Measurements from ENCODE around the gene CCDC63.
"Not testable (repeated sequence)": the region's sequence is repeated elsewhere in the genome, so short reads cannot be mapped to it uniquely, and the experiment has no call there.

The CCDC63 gene

GRCh38 chr12:110844551-110845338 is 2.0 kb upstream of the CCDC63 start:
- no peak for DNase-seq

- DNase-seq = no peak
Observed at GRCh38 chr12:110845339-110845682, 1.5 kb upstream of the CCDC63 start.

- DNase-seq = no peak
Observed at GRCh38 chr12:110848314-110848923, 1.6 kb downstream of the CCDC63 start.

- no peak for DNase-seq
Observed at GRCh38 chr12:110849221-110849620, 2.4 kb downstream of the CCDC63 start.

DNA sequence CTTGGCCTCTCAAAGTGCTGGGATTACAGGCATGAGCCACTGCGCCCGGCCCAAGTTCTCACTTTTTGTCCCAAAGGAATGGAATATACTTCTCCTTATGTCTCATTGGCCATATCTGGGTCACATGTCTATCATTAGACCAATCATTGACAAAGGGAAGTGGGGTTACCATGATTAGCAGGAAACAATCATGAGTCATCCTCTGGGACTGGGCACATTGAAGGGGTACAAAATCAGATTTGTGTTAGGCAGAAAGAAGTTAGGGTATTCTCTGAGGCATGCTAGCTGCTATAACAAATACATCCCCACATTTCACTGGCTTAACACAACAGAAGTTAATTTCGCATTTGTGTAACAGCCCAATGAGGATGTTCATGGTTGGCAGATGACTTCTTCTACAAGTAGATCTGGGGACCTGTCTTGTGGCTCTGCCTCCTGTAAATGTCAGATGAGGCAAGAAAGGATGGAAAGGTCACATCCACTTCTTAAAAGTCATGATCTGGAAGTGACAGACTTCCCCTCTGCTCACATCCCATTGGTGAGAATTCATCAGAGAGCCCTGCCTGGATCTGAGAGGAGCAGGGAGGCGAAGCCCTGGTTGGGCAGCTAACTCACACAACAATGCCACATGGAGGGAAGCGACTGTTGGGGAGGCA is 3.1 kb downstream of the CCDC63 start:
- DNase-seq = no peak

- no peak for DNase-seq
Observed at GRCh38 chr12:110850762-110851161, 4.0 kb downstream of the CCDC63 start.

- DNase-seq = no peak
Observed at GRCh38 chr12:110853836-110854235, 7.0 kb downstream of the CCDC63 start.

DNA sequence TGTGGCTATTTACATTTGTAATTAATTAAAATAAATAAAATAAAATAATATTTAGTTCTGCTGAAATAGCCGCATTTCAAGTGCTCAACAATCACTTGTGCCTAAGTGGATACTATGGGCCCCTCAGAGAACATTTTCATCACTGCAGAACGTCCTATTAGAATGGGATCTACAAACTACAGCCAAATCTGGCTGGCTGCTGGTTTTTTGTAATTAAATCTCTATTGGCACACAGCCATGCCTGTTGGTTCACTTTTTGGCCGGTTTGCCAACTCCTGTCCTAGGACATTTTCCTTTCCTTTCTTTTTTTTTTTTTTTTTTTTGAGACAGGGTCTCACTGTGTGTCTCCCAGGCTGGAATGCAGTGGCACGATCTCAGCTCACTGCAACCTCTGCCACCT is 9.8 kb downstream of the CCDC63 start:
- no peak for DNase-seq

GRCh38 chr12:110857528-110857927 is 10.7 kb downstream of the CCDC63 start:
- DNase-seq = no peak

GRCh38 chr12:110857954-110858353 is 11.2 kb downstream of the CCDC63 start:
- not testable (repeated sequence) for DNase-seq

DNA sequence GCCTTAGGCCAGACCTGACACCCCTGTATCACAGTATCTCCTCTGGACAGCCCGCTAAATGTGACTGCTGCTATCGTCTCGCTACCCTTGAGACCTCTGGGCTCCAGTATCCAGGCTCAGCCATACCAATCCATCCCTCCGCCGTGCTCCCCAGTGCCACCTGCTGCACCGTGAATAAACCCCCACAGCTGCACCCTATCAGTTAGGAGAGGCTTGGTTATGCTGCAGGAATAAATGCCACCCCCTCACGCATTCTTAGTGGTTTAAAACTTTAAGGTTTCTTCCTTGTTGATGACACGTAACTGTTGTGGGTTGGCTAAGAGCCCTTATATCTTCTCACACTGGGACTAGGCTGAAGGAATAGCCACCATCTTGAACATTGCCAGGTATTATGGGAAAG is 12.1 kb downstream of the CCDC63 start:
- no peak for DNase-seq

DNA sequence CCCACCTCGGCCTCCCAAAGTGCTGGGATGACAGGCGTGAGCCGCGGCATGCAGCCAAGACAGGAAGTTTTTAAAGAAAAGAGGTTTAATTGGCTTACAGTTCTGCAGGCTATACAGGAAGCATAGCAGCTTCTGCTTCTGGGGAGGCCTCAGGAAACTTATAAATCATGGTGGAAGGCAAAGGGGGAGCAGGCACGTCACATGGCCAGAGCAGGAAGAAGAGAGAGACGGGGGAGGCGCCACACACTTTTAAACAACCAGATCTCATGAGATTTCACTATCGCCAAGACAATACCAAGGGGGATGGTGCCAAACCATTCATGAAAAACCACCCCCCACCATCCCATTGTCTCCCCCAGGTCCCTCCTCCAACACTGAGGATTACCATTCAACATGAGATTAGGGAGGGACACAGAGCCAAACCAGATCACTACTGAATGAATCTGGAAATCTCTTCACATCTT is 14.1 kb downstream of the CCDC63 start:
- DNase-seq = no peak

DNA sequence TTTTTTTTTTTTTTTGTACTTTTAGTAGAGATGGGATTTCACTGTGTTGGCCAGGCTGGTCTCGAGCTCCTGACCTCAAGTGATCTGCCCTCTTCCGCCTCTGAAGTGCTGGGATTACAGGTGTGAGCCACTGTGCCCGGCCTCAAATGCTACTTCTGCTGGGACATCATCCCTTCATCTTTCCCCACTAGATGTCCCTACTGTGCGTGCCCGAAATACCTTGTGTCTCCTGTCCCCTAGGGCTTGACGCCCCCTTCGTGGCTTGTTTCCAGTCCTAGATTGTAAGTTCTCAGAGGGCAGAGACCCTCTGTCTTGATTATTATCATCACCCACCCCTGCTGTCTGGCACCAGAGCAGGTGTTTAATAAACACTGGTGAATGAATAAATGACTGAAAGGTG is 14.9 kb downstream of the CCDC63 start:
- no peak for DNase-seq

- no peak for DNase-seq
Observed at GRCh38 chr12:110862329-110862728, 15.5 kb downstream of the CCDC63 start.

- no peak for DNase-seq
Observed at GRCh38 chr12:110863161-110863560, 16.4 kb downstream of the CCDC63 start.

DNA sequence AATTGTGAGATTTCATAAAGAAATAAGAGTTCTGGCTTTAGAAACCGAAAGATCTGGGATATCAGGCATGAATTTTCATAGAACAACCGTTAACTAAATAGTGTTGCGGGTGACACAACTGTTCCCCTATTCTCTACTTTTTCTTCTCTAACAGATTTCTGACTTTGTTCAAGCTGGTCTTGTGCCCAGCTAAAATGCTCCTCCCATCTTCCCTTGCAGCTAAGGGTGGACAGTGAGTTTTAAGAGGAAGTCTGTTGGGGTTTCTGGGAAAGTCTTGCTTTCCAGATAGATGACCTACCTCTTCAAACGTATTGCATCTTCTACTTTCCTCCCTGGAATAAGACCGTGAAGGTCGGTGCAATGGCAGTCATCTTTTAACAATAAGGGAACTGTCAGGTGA is 18.7 kb downstream of the CCDC63 start:
- DNase-seq = no peak

GRCh38 chr12:110869026-110869425 is 22.2 kb downstream of the CCDC63 start:
- DNase-seq = no peak

DNA sequence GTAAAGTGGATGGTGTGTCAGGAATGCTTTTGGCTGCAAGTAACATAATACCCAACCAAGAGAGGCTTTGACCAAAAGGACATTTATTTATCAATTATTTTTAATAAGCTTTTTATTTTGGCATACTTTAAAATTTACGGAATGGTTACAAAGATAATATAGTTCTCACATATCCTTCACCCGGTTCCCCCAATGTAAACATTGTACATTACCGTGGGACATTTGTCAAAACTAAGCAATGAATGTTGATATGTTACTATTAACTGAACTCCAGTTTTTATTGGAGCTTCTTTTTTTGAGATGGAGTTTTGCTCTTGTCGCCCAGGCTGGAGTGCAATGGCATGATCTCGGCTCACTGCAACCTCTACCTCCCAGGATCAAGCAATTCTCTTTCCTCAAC is 23.0 kb downstream of the CCDC63 start:
- no peak for DNase-seq

DNA sequence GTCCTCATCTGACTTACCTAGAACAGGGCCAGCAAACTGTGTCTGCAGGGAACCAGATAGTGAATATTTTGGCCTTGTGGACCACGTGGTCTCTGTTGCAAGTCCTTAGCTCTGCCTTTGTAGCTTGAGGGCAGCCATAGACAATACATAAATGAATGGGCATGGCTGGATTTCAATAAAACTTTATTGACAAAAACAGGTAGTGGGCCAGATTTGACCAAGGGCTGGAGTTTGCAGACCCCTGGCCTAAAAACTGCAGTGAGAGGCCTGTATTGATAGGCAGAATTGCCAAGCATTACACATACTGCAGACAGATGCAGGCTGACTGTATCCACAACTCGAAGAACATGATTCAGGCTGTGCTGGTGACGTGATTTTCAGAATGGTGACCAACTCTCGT is 25.3 kb downstream of the CCDC63 start:
- no peak for DNase-seq

DNA sequence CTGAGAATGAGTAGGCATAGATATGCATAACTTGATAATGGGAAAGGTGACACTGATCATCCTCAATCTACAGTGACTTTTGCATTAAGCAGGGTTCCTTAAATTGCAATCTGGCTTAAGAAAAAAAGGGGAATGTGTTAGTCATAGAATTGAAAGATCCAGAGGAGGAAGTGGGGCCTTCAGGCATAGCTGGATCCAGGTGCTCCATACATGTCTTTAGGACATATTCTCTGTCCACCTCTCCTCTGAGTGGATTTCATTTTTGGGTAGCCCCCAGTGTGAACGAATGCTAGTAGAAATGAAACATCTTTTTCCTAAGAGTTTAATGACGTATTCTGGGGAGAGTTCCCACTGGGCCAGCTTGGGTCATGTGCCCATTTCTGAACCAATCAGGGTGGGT is 27.6 kb downstream of the CCDC63 start:
- DNase-seq = no peak

DNA sequence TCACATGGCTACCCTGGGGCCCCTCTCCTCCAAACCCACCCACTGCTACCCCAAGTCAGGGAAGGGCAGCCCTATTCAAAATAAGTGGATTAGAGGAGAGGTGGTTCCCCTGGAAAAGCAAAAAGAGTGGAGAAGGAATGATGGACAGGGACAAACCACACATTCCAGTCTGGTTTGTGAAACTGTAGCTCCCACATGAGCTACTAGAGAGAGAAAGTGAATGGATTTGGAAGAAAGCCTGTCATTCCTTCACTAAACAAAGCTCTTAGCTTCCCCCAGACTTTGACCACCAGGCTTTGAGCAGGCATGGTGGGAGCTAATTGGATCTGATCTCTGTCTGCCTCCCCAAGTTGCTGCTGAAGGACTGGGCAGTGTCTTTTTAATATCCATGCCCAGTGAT is 28.0 kb downstream of the CCDC63 start:
- no peak for DNase-seq

- no peak for DNase-seq
Observed at GRCh38 chr12:110880651-110881050, 33.9 kb downstream of the CCDC63 start.

DNA sequence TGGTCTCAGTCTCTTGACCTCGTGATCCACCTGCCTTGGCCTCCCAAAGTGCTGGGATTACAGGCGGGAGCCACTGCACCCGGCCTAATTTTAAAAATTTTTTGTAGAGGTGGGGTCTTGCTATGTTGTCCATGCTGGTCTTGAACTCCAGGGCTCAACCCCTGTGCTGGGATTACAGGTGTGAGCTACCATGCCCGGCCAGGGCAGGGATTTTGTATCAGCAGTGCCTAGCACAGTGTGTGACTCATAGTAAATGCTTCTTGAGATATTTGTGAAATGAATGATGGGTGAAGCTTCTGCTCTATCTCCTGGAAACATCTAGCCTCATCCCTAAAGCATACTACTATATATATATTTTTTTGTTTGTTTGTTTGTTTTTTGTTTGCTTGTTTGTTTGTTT is 36.5 kb downstream of the CCDC63 start:
- no peak for DNase-seq

DNA sequence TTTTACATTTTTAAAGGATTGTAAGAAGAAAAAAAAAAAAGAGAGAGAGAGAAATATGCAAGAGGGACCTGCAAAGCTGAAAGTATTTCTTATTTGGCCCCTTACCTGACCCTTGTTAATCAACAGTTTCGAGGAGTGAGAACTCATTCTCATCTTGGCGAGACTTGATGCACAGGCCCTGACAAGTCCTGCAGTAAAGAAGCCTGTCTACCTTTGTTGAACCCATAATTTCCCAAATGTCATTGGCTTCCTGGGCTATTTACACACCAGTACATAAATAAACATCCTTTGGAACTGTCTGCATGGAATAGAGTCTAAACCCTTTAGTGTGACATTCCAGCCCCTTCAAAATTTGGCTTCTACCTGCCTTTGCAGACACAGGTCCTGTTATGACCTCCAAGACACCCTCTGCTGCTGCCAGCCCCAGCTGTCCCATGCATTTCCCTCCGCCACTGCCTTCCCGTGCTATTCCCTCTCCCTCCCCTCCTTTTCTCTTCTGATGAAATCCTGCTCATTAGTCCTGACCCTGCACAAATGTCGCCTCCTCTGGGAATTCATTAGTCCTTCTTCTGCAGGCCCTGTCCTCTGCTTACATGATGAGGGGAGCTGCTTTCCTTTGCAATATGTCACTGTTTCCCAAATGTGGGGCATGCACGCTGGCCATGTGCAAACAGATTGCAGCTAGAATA is 38.5 kb downstream of the CCDC63 start:
- DNase-seq = no peak
